HG03558 (cell line): Measurements from ENCODE around the gene RD3L.
"Not testable (repeated sequence)": the region's sequence is repeated elsewhere in the genome, so short reads cannot be mapped to it uniquely, and the experiment has no call there.

Source experiments
- ATAC-seq: cut with Tn5 transposase; IDR thresholded peaks from one replicate; pipeline ENCODE4 v1.9.1; 2021; ENCODE audit warnings: moderate number of reproducible peaks; ENCODE audit not compliant: unreplicated experiment; ENCODE audit errors: extremely low read depth

The RD3L gene

DNA sequence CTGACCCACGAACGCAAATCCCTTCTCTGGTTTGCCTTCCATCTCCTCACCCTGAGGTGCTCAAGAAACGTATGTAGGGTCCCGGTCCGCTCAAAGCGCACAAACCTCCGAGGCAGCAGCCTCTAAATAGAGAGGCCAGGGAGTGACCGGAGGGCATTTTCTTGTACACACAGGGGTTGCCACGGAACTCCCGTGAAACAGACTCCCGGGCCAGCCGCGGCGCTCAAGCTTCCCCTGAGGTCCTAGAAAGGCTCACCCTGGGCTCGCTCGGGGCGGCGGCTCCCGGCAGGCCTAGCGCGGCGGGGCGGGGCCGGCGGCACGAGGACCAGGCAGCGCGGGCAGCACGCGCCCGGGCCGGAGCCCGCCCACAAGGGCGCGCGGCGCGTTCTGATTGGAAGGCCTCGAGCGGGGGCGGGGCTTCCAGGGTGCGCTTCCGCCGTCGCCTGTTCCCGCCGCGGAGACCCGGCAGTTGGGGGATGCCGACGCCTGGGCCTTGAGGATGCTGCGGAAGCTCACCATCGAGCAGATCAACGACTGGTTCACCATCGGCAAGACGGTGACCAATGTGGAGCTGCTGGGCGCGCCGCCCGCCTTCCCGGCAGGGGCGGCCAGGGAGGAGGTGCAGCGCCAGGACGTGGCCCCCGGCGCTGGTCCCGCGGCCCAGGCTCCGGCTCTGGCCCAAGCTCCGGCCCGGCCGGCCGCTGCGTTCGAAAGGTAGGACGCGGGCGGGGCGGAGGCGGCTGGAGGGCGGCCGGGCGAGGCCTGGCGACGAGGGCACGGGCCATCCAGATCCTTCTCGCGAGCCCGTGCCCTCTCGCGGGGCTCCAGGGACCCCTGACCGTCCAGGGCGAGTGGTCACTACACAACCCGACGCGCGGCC is 14.1 kb downstream of the RD3L start, which contains the start of gene TDRD9:
TSS of gene TDRD9 (plus strand) at position 446 of the 880 bp plus-strand sequence. CDS start at position 500, 54 bp downstream.
- ATAC-seq = no peak

DNA sequence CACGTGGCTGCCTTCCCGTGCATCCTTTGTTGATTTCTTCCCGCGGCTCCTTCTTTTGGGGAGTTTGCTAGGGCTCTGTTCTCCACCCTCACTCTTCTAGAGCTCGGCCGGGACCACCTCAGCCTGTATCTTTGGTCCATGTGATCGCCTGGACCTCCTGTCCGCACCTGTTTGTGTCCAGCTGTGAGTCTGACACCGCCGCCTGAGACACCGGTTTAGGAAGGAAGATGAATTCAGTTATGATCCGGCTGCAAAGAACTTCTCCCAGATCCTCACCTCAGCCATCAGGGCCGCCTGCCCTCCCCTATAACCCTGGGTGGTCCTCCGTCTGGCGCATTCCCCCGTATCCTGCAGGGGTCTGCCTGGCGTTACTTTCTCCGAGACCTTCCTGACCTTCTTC is 14.8 kb downstream of the RD3L start:
- ATAC-seq = no peak

GRCh38 chr14:103925316-103925715 is 17.0 kb downstream of the RD3L start:
- no peak for ATAC-seq

- no peak for ATAC-seq
Measured at GRCh38 chr14:103923863-103924262, 18.5 kb downstream of the RD3L start.

DNA sequence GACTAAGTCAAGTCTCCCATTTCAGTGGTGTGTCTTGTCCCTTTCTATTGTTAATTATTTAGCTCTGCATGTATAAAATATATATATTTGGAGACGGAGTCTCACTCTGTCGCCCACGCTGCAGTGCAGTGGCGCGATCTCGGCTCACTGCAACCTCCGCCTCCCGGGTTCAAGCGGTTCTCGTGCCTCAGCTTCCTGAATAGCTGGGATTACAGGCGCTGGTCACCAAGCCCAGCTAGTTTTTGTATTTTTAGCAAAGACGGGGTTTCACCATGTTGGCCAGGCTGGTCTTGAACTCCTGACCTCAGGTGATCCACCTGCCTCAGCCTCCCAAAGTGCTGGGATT is 20.5 kb downstream of the RD3L start:
- not testable (repeated sequence) for ATAC-seq

- ATAC-seq = peak; percentile 85
Measured at GRCh38 chr14:103920981-103921854, 21.1 kb downstream of the RD3L start.

DNA sequence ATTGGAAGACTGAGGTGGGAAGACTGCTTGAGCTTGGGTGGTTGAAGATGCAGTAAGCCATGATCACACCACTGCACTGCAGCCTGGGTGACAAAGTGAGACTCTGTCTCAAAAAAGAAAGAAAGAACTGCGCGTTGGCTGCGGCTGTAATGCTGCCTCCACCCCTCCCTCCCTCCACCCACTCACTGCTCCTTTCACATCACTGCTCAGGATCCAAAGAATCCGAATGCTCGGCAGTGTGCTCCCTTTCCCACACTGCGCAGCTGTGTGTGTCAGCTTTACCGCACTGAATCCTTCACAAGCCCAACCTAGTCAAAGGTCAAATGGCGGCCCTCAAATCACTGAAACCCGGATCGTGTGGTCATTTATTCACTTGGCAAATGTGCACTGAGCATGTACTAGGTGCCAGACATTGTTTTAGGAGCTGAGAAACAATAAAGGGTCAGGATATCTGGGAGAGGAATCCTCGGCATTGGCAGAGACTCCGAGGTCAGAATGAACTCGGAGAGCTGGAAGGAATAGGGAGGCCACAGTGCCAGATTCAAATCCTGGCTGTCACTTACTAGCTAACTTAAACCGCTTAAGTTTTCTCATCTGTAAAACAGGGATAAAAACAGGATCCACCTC is 25.6 kb downstream of the RD3L start:
- no peak for ATAC-seq

DNA sequence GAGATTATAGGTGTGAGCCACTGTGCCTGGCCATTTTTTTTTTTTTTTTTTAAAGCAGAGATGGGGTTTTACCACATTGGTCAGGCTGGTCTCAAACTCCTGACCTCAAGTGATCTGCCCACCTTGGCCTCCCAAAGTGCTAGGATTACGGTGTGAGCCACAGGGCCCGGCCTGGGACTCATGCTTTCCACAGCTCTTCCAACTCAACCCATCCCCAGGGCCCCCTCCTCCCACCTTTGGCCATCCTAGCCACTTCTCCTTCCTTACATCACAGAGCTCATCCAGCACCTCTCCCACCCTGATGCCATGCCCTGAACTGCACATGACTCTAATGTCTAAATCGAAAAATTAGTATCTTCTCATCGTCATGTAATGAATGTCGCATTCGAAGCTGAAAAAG is 26.7 kb downstream of the RD3L start:
- ATAC-seq = no peak

DNA sequence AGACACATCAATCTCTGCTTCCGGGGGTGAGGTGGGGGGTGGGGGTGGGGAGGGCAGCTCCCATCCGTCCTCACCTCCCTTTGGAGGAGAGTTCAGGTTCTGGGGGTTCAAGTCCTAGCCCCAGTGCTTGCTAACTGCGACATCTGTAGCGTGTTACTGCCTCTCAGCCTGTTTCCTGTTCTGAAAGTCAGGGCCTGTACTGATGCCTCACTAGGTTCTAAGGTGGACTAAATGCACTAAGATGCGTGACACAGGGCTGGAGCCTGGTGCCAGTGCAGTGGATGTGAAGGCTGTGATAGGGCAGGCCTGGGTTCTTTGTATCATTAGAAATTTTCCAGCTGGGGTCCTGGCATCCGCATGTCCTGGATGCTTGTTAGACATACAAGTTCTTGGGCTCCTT is 31.3 kb downstream of the RD3L start:
- ATAC-seq = no peak

- ATAC-seq = no peak
Measured at GRCh38 chr14:103910262-103910935, 31.9 kb downstream of the RD3L start.

GRCh38 chr14:103909531-103910261 is 32.6 kb downstream of the RD3L start:
- no peak for ATAC-seq

DNA sequence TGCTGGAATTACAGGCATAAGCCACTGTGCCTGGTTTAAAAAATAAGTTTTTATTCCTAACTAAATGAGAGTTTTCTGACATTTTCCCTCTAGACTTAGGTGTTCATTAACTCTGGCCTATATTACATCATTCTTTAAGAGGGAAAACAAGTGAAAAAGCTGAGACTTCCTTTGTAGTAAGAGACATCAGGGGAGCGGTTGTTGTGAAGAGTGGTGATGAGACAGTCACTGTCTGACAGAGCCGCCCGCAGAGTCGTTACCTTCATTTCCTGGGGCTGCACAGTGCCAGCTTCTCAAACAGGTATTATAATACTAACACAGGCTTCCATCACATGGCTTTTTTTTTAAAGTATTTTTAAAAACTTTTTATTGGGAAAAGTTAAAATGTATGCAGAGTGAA is 33.7 kb downstream of the RD3L start:
- no peak for ATAC-seq

- ATAC-seq = no peak
Measured at GRCh38 chr14:103905842-103906456, 36.4 kb downstream of the RD3L start.

DNA sequence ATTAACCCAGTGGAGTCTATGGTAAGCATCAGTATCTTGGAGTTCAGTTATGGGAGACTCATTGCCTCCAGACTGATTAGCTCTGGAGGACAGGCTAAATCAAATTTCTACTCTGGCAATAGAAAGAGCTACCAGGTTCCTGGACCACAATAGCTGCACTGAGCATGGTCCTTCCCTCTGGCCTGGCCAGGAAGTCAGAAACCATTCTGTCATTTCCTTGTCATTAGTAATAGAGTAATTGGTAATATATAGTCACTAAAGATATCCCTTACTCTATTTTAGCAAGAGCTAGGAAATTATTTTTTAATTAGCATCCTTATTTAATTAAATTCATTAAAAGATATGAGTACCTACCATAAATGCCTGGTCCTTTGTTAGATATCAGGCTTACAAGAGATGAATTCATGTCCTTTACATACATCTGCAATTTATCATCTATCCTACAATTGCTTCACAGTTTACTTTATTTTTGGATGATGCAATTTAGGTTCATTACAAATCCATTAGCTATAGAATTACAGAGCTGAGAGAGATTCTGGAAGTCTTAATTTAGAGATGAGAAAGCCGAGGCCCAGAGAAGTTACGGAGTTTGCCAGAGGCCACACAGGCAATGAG is 37.7 kb downstream of the RD3L start:
- no peak for ATAC-seq

GRCh38 chr14:103899833-103900232 is 42.5 kb downstream of the RD3L start:
- ATAC-seq = no peak

DNA sequence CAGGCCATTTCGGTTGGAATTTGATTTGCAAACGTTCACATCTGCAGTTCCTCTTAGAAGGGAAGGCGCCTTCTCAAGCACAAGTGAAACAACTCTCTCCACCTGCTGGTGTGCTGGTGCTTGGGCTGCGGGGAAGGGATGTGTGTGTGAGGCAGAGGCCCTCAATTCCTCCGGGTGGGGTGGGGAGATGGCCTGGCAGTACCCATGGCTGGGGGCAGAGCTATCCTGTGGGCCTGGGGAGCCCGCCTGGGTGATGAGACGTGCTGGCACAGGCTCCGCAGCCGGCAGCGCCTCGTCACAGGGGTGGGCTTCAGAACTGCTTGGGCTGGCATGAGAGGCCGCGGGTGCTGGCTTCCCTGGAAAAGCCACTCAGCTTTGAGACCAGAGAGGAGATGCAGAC is 43.0 kb downstream of the RD3L start:
- no peak for ATAC-seq

DNA sequence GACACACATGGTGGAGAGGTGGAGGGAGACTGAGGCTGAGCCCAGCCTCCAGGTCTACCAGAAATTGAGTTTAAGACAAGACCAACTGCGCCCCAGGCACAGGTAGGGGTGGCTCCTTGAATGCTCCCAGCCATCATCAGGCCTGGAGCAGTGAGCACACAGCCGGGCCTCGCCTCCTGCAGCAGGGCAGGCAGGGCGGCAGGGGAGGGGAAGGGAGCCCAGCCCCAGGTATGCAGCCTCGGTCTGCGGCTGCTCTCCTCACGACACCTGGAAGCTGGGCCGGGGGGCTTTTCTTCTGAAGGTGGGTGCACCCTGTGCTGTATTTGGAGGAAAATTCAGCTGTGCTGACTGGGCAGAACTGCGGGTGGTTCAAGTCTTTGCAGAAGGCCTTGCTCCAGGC is 43.6 kb downstream of the RD3L start:
- no peak for ATAC-seq

DNA sequence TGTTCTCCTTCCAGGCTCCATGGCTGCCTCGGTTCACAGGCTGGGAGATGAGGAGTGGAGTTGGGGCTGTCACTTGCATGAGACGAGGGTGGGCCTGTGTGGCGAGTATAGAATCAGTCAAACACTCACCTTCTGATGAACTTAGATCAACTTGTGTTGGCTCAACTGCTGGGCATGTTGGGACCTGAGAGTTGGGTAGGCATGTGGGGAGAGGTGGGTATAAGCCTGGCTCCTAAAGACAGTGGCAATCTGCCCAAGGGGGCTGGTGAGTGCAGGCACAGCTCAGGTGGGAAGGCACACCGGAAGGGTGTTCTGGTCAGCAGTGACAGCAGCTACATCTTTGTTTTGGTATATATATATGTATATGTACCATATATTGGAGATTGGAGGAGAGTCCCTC is 44.1 kb downstream of the RD3L start:
- ATAC-seq = no peak
